ENCODE measurements around the gene KIRREL1.

Gene KIRREL1

GRCh38 chr1:158077411-158078256 lies 84.2 kb downstream of the KIRREL1 start:
- no peak for DNase-seq

- no peak for DNase-seq
Measured at GRCh38 chr1:158078569-158079080, 85.2 kb downstream of the KIRREL1 start.

- DNase-seq = no peak
Measured at GRCh38 chr1:158080066-158080465, 86.6 kb downstream of the KIRREL1 start.

GRCh38 chr1:158084336-158084735 lies 90.9 kb downstream of the KIRREL1 start:
- DNase-seq = no peak

- no peak for DNase-seq
Measured at GRCh38 chr1:158084747-158085146, 91.3 kb downstream of the KIRREL1 start.

- DNase-seq = peak; percentile 4
Measured at GRCh38 chr1:158087320-158087927, 94.0 kb downstream of the KIRREL1 start.

- DNase-seq = no peak
Measured at GRCh38 chr1:158089476-158089875, 96.0 kb downstream of the KIRREL1 start.

GRCh38 chr1:158089925-158090637 lies 96.6 kb downstream of the KIRREL1 start:
- no peak for DNase-seq

GRCh38 chr1:158093376-158093775 lies 99.9 kb downstream of the KIRREL1 start:
- no peak for DNase-seq

GRCh38 chr1:158094571-158094970 lies 101.1 kb downstream of the KIRREL1 start:
- no peak for DNase-seq

GRCh38 chr1:158095737-158096335 lies 102.4 kb downstream of the KIRREL1 start:
- no peak for DNase-seq

GRCh38 chr1:158098256-158098655 lies 104.8 kb downstream of the KIRREL1 start:
- no peak for DNase-seq

GRCh38 chr1:158099185-158099584 lies 105.7 kb downstream of the KIRREL1 start:
- DNase-seq = no peak

GRCh38 chr1:158100498-158100897 lies 107.1 kb downstream of the KIRREL1 start:
- DNase-seq = no peak

- DNase-seq = no peak
Measured at GRCh38 chr1:158101455-158101854, 108.0 kb downstream of the KIRREL1 start.

- DNase-seq = no peak
Measured at GRCh38 chr1:158101927-158102326, 108.5 kb downstream of the KIRREL1 start.

GRCh38 chr1:158102881-158103674 lies 109.6 kb downstream of the KIRREL1 start:
- no peak for DNase-seq

GRCh38 chr1:158103861-158104522 lies 110.5 kb downstream of the KIRREL1 start:
- no peak for DNase-seq

GRCh38 chr1:158104891-158105290 lies 111.4 kb downstream of the KIRREL1 start:
- no peak for DNase-seq

GRCh38 chr1:158105352-158106095 lies 112.1 kb downstream of the KIRREL1 start:
- DNase-seq = no peak

- no peak for DNase-seq
Measured at GRCh38 chr1:158107916-158108315, 114.5 kb downstream of the KIRREL1 start.
